GM18907 (cell line): ENCODE data around the gene CDK3.
"Not testable (repeated sequence)": the region's sequence is repeated elsewhere in the genome, so short reads cannot be mapped to it uniquely, and the experiment has no call there.

Experiments
- ATAC-seq: cut with Tn5 transposase; IDR thresholded peaks from one replicate; pipeline ENCODE4 v1.9.1; 2021; ENCODE audit warnings: mild to moderate bottlenecking, moderate library complexity; ENCODE audit not compliant: unreplicated experiment

CDK3 gene

GRCh38 chr17:76036497-76037261 is 36.0 kb downstream of the CDK3 start:
- ATAC-seq: no peak

DNA sequence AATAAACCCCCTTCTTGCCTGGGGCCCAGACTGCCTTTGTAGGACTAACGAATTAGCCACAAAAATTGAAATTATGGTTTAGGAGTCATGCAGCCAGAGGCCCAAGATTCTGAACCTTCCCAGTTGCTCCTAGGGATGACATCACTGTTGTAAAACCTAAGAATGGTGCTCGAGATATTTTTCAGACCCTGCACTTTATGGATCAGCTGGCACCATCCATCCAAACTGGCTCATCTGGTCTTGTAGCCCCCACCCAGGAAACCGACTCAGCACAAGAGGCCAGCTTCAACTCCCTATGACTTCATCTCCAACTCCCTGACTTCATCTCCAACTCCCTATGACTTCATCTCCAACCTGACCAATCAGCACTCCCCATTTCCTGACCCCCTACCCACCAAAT is 37.4 kb downstream of the CDK3 start:
- no peak for ATAC-seq

DNA sequence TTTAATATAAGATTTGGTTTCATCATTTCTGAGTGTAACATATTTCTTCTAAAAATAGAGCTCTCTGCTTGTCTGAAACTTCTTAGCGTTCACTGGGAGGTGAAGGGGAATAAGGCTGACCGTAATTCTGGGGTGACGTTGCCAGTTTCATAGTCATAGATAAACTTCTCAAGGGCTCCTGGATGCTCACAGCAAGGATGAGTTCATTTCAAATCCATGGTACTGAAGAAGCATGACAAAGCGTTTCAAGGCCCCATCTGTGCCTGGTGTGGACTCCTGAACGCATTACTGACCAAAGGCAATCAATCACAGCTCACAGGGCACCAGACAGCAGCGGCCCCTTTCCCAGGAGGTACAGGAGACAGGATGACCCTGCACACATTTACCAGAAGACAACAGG is 38.5 kb downstream of the CDK3 start:
- ATAC-seq: no peak

DNA sequence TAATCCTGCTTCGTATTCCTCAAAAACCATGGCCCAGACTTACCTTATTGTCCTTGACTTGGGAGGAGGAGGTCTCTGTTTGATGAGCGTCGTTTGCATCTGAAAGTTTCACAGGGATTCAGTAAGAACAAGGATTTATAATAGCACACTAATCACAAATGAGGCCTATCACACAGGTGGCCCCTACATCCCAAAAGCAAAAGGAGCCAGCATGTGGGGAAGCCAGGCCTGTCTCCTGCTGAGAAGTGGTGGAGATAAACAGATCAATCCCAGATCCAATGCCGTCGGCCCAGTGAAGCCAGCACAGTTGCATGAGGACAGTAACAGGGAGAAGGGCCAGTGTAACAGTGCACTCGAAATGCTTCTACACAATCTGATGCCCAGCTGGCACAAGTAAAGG is 39.7 kb downstream of the CDK3 start:
- no peak for ATAC-seq

DNA sequence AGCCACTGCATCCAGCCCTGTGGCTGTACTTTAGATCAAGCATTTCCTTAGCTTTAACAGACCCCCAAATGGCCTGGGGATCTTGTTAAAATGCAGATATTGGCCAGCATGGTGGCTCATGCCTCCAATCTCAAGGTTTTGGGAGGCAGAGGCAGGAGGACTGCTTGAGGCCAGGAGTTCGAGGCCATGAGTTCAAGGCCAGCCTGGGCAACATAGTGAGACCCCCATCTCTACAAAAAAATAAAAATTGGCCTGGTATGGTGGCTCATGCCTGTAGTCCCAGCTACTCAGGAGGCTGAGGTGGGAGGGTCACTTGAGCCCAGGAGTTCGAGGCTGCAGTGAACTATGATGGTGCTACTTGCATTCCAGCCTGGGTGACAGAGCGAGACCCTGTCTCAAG is 42.2 kb downstream of the CDK3 start:
- not testable (repeated sequence) for ATAC-seq

DNA sequence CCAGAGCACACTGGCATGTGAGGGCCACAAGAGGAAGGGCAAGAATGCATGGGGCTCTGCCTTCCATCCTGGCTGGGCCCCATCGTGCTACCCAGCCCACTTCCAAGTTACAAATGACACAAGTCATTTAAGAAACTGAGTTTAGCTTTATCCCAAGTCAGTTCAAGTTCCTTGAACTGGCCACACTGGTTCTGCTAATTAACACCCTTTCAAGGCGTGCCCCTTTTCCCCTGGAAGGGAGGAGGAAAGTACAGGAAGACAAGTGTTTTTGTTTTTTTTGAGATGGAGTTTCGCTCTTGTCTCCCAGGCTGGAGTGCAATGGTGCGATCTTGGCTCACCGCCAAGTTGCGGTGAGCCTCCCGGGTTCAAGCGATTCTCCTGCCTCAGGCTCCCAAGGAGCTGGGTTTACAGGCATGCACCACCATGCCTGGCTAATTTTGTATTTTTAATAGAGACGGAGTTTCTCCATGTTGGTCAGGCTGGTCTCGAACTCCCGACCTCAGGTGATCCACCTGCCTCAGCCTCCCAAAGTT is 43.9 kb downstream of the CDK3 start:
- ATAC-seq: not testable (repeated sequence)

DNA sequence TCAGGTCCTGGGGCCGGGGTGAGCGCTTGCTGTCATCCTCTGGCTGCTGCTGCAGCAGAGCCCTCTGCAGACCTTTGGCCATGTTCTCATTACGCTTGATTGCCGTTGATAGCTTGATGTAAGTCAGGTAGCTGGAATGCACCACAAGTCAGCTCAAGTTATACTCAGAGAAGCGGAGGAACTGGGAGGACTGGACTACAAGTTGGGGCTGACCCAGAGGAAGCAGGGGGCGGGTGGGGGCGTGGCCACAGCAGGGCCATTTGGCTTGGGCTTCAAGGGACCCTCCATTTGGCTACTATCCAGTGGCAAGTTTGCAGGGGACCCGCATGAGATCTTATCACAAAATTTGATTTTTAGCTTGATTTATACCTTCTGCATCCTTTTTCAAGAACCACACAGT is 45.4 kb downstream of the CDK3 start:
- ATAC-seq: no peak

DNA sequence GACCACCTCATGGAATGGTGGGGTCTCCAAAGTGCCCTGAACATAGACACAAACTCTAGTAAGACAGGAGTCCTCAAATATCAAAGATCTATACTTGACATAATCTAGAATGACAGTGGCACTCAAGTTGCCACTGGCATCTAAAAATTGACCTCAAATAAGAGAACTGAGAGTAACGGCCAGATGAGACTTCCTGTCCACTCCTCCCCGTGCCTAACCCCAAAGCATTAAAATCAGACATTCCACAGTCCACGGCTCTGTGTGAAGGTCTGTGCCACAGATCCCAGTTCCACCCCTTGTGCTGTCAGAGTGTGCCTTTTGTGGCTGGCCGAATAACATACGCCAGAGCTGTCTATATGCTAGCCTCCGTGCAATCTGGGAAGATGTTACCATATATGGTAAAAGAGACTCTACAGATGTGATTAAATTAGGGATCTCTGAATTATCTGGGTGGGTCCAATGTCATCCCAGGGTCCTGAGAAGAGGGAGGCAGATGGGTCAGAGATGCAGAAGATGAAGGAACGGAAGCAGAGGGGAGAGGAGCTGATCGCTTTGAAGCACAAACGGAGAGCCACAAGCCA is 47.5 kb downstream of the CDK3 start:
- ATAC-seq: no peak

- no peak for ATAC-seq
Observed at GRCh38 chr17:76048711-76049110, 48.1 kb downstream of the CDK3 start.

DNA sequence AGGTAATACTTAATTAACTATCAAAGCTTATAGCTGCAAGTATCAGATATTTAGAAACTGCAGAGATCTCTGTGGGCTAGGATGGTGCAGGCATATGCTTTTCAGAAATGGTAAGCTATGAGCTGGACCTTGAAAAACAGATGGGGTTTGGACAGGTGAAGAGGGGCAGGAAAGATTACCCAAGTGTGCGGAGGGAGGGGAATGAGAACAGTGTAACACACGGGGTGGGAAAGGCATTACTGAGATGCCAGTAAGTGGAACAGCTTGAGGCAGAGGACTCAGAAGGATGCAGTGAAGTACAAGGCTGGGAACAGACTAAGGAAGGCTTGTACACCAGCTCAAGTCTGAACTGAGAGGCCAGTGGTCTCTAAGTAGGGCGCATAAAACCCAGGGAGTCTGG is 48.6 kb downstream of the CDK3 start:
- no peak for ATAC-seq

DNA sequence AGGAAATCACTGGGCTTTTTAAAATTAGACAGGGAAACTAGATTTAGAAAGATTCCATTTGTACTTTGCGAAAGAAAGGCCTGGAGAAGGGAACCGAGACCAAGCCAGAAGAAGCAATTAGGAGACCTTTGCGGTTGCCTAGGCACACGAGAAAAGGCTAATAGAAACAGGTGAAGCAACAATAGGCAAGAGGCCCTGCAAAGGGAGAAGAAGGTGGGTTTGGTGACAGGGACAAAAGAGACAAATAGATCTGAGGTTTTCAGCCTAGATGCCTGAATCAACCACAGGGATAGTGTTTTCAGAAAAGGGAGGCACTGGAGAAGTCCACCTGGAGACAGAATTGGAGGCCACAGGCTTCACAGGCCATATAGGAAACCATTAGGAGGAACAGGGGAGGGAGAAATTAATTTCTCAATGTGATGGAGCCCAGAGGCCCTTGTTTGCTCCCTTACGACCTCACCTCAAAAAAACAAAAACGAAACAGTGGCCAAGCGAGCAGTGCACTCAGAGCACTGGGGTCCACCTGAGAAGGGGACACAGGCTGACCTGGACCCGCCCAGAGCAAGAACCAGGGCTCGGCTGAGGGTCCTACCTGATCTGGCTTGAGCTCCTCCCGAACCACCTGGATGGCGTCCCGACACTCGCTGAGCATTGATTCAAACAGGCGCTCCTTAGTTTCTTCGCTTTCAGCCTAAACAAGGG is 49.3 kb downstream of the CDK3 start:
- no peak for ATAC-seq

- ATAC-seq: no peak
Observed at GRCh38 chr17:76050538-76051467, 50.1 kb downstream of the CDK3 start.

DNA sequence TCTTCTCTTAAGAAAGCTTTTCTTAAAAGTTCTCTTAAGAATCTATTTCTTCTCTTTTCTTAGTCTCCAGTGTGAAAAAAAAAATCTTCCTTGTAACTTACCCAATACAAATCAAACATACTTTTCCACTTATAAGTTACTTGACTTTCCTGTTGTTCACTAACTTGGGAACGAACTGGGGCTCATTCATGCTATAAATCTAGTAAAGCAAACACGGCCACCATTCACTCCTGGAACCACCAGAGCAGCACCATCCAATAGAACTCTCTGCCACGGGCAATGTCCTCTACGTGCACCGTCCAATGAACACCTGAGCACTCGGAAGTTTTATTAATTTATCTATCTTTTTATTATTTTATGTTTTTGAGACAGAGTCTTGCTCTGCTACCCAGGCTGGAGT is 50.9 kb downstream of the CDK3 start:
- ATAC-seq: no peak

DNA sequence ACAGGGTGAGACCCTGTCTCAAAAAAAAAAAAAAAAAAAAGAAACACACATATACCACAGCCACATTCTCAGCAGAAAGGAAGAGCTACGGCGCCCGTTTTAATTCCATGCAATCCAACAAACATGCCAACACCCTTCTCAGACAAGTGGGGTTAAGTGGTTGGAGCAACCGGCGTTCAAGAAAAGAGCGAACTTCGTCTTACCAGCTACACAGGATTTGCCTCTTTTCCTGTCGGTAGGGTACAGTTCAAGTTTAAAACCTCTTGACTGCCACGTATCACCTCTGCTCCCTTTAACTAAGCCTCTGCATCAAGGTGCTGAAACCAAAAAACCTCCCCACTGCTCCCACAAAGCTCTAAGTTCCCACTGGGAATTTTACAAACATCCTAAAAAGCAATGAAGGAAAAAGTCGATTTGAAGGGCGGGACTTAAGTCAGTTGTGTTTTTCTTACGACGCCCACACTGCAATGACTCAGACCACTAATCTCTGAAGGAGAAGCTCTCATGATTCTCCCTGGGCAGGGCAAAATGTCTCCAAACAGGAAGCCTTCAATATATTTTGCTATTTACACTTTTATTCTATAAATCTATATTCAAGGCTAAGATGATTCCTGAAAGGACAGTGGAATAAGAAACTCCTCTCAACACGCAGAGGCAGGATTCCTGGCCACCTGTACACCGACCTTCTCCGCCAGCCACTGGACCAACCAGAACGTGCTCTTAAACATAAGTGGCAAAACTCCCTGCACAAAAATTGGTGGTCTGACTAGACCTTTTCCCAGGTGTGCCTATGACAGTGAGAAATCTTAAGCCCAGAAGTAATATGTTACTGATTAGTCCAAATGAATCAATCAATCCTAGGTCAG is 52.8 kb downstream of the CDK3 start:
- ATAC-seq: no peak

- no peak for ATAC-seq
Observed at GRCh38 chr17:76054112-76054476, 53.4 kb downstream of the CDK3 start.
